ENCODE measurements around the gene FKBP1A. TPM values are rescaled to one million over a fixed set of nuclear protein-coding genes. Genes with fewer than 3 reads are reported as not detected.

The FKBP1A gene
- total and polyA plus RNA-seq, 2 donors (not counting 3 experiments of a cell fraction or from before 2014, with no cell fraction given) = 968 to 1,972 TPM

GRCh38 chr20:1319051-1319450 lies 73.8 kb downstream of the FKBP1A start:
- no TSS peak for BruUV-seq (replicated peaks)
- dilution Hi-C loops (cut with MboI; ENCODE audit: extremely low pct_ligation_motif_present, low sequenced_read_pairs) = loop anchor here (25.0 kb wide), 1 partner anchor 118 kb away; no protein-coding TSS in a partner anchor
- POLR2A ChIA-PET = no interaction called here
- no peak overlapping the region for H3K4me3 ChIP-seq (replicated peaks in 1 of 3; ENCODE audit: insufficient read depth in 1 of 3, low read depth in 1 of 3, low read length in 3 of 3)
- CTCF ChIA-PET = interaction anchor here (1.4 kb wide), 1 partner anchor 184 kb away, joined by 5 read pairs; no protein-coding TSS in a partner anchor
- no peaks in the 10 kb centered on the region for H3K79me2 ChIP-seq (ENCODE audit: control insufficient read depth, insufficient read depth, low read length)
- H3K27me3 ChIP-seq (ENCODE audit: control insufficient read depth in 2 of 2, insufficient read depth in 2 of 2, low read length in 2 of 2) = no peaks in the 10 kb centered on the region
- no peaks in the 10 kb centered on the region for H3K9me3 ChIP-seq (replicated peaks; ENCODE audit: control insufficient read depth, insufficient read depth, low read length)
- H3K4me1 ChIP-seq (ENCODE audit: control insufficient read depth, extremely low read depth, insufficient read depth, low read length) = peaks cover 23% of the 10 kb centered on the region
- FAIRE-seq (no peak), DNase-seq (ENCODE audit: low read depth, low spot score) (peak; percentile 24)
- H2AFZ ChIP-seq (ENCODE audit: low read depth, low read length) = no peak overlapping the region
- intact Hi-C loops (cut with micrococcal nuclease) = no loop called here
- H3K9me1 ChIP-seq (replicated peaks; ENCODE audit: control insufficient read depth, extremely low read depth, insufficient read depth, low read length) = no peaks in the 10 kb centered on the region
- H3K4me2 ChIP-seq (ENCODE audit: insufficient read depth, low read length) = no peak overlapping the region
- H3K9ac ChIP-seq (replicated peaks; ENCODE audit: extremely low read depth, insufficient read depth, low read length) = no peak overlapping the region
- TF ChIP-seq GATA2 (IDR thresholded peaks at IDR 0.05; ENCODE audit: insufficient read depth, insufficient read length, low read depth, low read length) (no peak), FOS (IDR thresholded peaks at IDR 0.05; ENCODE audit: borderline replicate concordance, insufficient read depth, low read length) (no peak), POLR2A (IDR thresholded peaks at IDR 0.05; ENCODE audit: low read depth, low read length) (no peak), JUN (IDR thresholded peaks at IDR 0.05; ENCODE audit: borderline replicate concordance, insufficient read depth, insufficient read length, low read depth) (no peak), POLR2AphosphoS5 (IDR thresholded peaks at IDR 0.05; ENCODE audit: insufficient read depth, low read depth, low read length) (no peak), MYC (IDR thresholded peaks at IDR 0.05; ENCODE audit: low read depth, low read length) (no peak), EZH2 (IDR thresholded peaks at IDR 0.05; ENCODE audit: borderline replicate concordance, low read depth, low read length, severe bottlenecking) (no peak), MAX (IDR thresholded peaks at IDR 0.05; ENCODE audit: insufficient read depth, insufficient read length) (no peak)
- TF ChIP-seq, protein P1, sequence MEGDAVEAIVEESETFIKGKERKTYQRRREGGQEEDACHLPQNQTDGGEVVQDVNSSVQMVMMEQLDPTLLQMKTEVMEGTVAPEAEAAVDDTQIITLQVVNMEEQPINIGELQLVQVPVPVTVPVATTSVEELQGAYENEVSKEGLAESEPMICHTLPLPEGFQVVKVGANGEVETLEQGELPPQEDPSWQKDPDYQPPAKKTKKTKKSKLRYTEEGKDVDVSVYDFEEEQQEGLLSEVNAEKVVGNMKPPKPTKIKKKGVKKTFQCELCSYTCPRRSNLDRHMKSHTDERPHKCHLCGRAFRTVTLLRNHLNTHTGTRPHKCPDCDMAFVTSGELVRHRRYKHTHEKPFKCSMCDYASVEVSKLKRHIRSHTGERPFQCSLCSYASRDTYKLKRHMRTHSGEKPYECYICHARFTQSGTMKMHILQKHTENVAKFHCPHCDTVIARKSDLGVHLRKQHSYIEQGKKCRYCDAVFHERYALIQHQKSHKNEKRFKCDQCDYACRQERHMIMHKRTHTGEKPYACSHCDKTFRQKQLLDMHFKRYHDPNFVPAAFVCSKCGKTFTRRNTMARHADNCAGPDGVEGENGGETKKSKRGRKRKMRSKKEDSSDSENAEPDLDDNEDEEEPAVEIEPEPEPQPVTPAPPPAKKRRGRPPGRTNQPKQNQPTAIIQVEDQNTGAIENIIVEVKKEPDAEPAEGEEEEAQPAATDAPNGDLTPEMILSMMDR (IDR thresholded peaks at IDR 0.05; ENCODE audit: extremely low read depth in 1 of 2, insufficient read depth in 1 of 2, low read depth in 1 of 2, low read length in 2 of 2) = no peak
- no peaks in the 10 kb centered on the region for H4K20me1 ChIP-seq (replicated peaks; ENCODE audit: control insufficient read depth, extremely low read depth, insufficient read depth, low read length)
- no peak overlapping the region for H3K27ac ChIP-seq (ENCODE audit: insufficient read depth, low read depth, low read length)
- no peaks in the 10 kb centered on the region for H3K36me3 ChIP-seq (ENCODE audit: control insufficient read depth in 2 of 2, extremely low read depth in 1 of 2, insufficient read depth in 2 of 2, low read length in 2 of 2)

Other genes with a start within 250 kb of the FKBP1A start
- gene TMEM74B, start 208.1 kb downstream of the FKBP1A start, total RNA-seq = 0.67 and 1.1 TPM in 2 replicates
- gene TMEM74B, start 208.1 kb downstream of the FKBP1A start, polyA plus RNA-seq = 0.26 and 0.54 TPM in 2 replicates
- not detected in 2 replicates for gene C20orf202, start 189.6 kb downstream of the FKBP1A start, total RNA-seq
- gene C20orf202, start 189.6 kb downstream of the FKBP1A start, polyA plus RNA-seq = not detected in 2 replicates
- gene RAD21L1, start 167.0 kb downstream of the FKBP1A start, total RNA-seq = not detected in 2 replicates
- gene RAD21L1, start 167.0 kb downstream of the FKBP1A start, polyA plus RNA-seq = 0.06 TPM in 1 of 2 replicates, not detected in the other
- gene SNPH, start 126.8 kb downstream of the FKBP1A start, total RNA-seq = 5.1 and 5.5 TPM in 2 replicates
- gene SNPH, start 126.8 kb downstream of the FKBP1A start, polyA plus RNA-seq = 2.3 TPM in 2 replicates
- 5.5 and 9.0 TPM in 2 replicates for gene SDCBP2, start 63.9 kb downstream of the FKBP1A start, total RNA-seq
- 5.8 and 6.9 TPM in 2 replicates for gene SDCBP2, start 63.9 kb downstream of the FKBP1A start, polyA plus RNA-seq
- 95.7 and 107 TPM in 2 replicates for gene NSFL1C, start 73.8 kb upstream of the FKBP1A start, total RNA-seq
- 26.0 and 27.3 TPM in 2 replicates for gene NSFL1C, start 73.8 kb upstream of the FKBP1A start, polyA plus RNA-seq
- gene SIRPB2, start 98.4 kb upstream of the FKBP1A start, total RNA-seq = 9.5 and 12.3 TPM in 2 replicates
- 18.8 and 19.7 TPM in 2 replicates for gene SIRPB2, start 98.4 kb upstream of the FKBP1A start, polyA plus RNA-seq
- gene SIRPD, start 164.7 kb upstream of the FKBP1A start, total RNA-seq = not detected in 2 replicates
- not detected in 2 replicates for gene SIRPD, start 164.7 kb upstream of the FKBP1A start, polyA plus RNA-seq
- 6.5 and 9.5 TPM in 2 replicates for gene SIRPB1, start 227.0 kb upstream of the FKBP1A start, total RNA-seq
- gene SIRPB1, start 227.0 kb upstream of the FKBP1A start, polyA plus RNA-seq = 0.10 and 0.18 TPM in 2 replicates

All from endothelial cell of umbilical vein (primary cell).